Hindlimb muscle (tissue), 1 donor: ENCODE data around the gene SBK3. TPM values are rescaled to one million over a fixed set of nuclear protein-coding genes. Genes with fewer than 3 reads are reported as not detected.
"Not testable (repeated sequence)": the region's sequence is repeated elsewhere in the genome, so short reads cannot be mapped to it uniquely, and the experiment has no call there.

Experiments used
- DNase-seq: peaks from one replicate; pipeline ENCODE4 v3.0.0-alpha.2; 2013
- polyA plus RNA-seq: library from polyadenylated mRNA; unstranded; fragments of 120-200 nt; gene quantifications from one replicate; pipeline ENCODE4 v1.2.1, GENCODE V29; 2013; ENCODE audit not compliant: insufficient read length

Gene SBK3
- polyA plus RNA-seq, 1 donor = 0.15 TPM

GRCh38 chr19:55573929-55574328, 28.6 kb upstream of the SBK3 start:
- not testable (repeated sequence) for DNase-seq

- not testable (repeated sequence) for DNase-seq
Observed at GRCh38 chr19:55569477-55569876, 24.1 kb upstream of the SBK3 start.

GRCh38 chr19:55567708-55568328, 22.5 kb upstream of the SBK3 start:
- no peak for DNase-seq

GRCh38 chr19:55566823-55567222, 21.5 kb upstream of the SBK3 start:
- DNase-seq = no peak

- DNase-seq = no peak
Observed at GRCh38 chr19:55563261-55563690, 17.9 kb upstream of the SBK3 start.

- DNase-seq = no peak
Observed at GRCh38 chr19:55559684-55560083, 14.3 kb upstream of the SBK3 start.

- DNase-seq = no peak
Observed at GRCh38 chr19:55554741-55555152, 9.4 kb upstream of the SBK3 start.

- no peak for DNase-seq
Observed at GRCh38 chr19:55554302-55554701, 9.0 kb upstream of the SBK3 start.

GRCh38 chr19:55553217-55554182, 8.2 kb upstream of the SBK3 start:
- no peak for DNase-seq

- no peak for DNase-seq
Observed at GRCh38 chr19:55552620-55553019, 7.3 kb upstream of the SBK3 start.

- no peak for DNase-seq
Observed at GRCh38 chr19:55552206-55552605, 6.9 kb upstream of the SBK3 start.

- no peak for DNase-seq
Observed at GRCh38 chr19:55550321-55550650, 4.9 kb upstream of the SBK3 start.

GRCh38 chr19:55549500-55550320, 4.4 kb upstream of the SBK3 start:
- no peak for DNase-seq

GRCh38 chr19:55546822-55547614, 1.7 kb upstream of the SBK3 start:
- no peak for DNase-seq

GRCh38 chr19:55546011-55546410, 668 bp upstream of the SBK3 start:
- DNase-seq = no peak

GRCh38 chr19:55544776-55545439, 435 bp downstream of the SBK3 start:
- DNase-seq = no peak

- no peak for DNase-seq
Observed at GRCh38 chr19:55544014-55544413, 1.3 kb downstream of the SBK3 start.

GRCh38 chr19:55543567-55543966, 1.8 kb downstream of the SBK3 start:
- DNase-seq = no peak

GRCh38 chr19:55542292-55542855, 3.0 kb downstream of the SBK3 start:
- DNase-seq = no peak

GRCh38 chr19:55541091-55541490, 4.3 kb downstream of the SBK3 start:
- no peak for DNase-seq

- no peak for DNase-seq
Observed at GRCh38 chr19:55540619-55541018, 4.7 kb downstream of the SBK3 start.
